HG03066 (cell line): ENCODE data around the gene ZFP91.

ENCODE experiments used
- ATAC-seq: cut with Tn5 transposase; IDR thresholded peaks from one replicate; pipeline ENCODE4 v1.9.1; 2021; ENCODE audit warnings: low read depth; ENCODE audit not compliant: unreplicated experiment

Gene ZFP91

DNA sequence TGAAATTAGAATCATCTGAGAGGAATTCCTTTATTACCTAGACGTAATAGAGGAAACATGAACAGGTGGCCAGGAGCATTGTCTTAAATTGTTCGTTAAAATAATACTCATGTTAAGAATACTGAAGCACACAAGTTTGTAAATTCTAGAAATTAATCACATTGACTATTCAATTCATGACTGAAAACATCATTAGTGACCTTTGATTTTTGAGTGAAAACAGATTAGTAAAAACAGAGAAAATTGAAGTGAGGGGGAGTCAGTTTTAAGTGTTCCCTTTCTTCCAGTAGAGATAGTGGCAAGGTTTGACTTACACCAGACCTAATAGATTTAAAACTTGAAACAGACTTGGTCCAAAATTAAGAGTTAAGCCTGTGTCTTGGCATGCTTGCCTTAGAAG lies 1.4 kb downstream of the ZFP91 start:
- no peak for ATAC-seq

DNA sequence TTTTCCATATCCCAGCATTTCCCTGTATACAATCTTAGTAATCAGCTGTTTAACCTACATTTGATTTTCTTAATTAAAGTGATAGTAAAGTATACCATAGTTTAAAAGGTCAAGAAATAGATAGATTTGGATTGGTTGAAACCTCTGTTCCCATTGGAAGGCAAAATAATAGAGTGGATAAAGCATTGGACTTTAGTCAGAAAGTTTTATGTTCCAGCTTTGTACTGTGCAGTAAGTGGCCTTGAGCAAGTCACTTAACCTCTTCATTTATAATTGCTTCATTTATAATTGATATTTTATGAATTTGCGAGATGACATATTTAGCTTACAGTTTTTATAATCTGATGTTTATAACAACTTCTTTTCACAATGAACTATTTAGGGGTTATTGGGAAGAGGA lies 3.6 kb downstream of the ZFP91 start:
- ATAC-seq: no peak

DNA sequence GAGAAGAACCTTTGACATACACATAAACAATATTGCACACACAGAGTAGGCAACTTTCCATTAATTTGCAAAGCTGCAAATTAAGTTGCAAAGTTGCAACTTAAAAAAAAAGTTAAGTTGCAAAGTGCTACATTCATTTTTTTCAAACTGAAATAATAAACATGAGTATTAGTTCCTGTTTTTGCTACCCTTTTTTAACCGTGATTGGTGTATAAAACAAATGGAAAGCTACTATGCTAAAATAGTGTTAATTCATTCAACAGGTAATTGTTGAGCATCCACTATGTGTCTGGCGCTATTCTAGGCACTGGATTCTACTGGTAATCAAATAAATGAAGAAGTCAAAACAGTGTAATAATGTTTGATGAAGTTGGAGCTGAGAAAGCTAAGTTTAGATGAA lies 8.1 kb downstream of the ZFP91 start:
- no peak for ATAC-seq

DNA sequence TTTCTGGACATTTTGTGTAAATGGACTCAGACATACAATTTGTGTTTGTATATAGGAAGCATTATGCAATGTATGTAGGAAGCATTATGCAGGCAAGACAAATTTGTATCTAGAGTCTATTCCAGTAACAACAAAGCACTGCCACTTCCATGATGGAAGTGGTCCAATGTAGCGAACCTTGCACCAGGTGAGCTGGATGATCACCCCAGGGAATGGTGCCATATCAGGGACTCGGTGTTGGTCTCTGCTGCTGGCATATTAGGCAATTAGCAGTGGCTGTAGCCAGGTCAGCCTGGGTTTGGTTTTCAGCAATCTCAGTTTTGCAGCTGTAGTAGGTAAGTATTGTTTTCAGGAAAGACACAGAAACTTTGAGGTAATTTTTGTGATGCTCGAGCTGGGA lies 12.8 kb downstream of the ZFP91 start:
- ATAC-seq: no peak

DNA sequence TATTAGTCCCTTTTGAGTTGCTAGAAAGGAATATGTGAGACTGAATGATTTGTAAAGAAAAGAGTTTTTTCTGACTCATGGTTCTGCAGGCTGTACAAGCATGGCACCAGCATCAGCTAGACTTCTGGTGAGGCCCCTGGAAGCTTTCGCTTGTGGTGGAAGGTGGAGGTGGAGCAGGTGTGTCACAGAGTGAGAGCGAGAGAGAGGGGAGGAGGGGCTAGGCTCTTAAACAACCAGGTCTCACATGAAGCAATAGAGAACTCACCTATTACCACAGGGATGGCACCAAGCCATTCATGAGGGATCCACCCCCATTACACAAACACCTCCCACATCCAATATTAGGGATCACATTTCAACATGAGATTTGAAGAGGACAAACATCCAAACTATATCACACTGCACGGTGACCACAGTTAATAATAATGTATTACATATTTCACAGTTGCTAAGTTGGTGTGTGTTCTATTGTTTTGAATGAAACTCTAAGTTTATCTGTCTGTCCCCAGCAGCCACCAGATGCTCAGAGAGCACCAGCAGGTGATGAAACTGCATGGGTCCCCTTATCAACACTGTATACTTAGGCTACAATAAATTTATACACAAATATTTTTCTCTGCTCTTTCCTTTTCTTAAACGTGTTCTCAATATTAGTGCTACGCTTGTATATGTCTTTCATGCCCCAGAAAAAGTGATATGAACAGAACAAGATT lies 14.1 kb downstream of the ZFP91 start:
- ATAC-seq: no peak

DNA sequence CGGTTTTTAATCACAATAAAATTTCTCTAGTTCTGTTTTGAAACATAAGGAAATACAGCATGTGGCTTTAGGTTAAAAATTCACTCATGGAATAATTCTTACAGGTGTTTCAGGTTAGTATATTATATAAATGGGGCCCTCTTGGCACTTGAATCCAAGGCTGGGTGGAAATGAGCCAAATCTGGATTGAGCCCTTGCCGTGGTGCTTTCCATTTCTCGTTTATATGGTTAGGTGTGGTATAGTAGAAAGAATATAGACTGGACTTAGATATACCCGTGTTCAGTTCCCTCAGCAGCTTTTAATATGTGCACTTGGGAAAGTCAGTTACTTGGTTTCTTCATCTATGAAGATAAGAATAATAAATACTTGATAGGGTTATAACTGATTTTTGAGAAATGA lies 16.0 kb downstream of the ZFP91 start:
- no peak for ATAC-seq

DNA sequence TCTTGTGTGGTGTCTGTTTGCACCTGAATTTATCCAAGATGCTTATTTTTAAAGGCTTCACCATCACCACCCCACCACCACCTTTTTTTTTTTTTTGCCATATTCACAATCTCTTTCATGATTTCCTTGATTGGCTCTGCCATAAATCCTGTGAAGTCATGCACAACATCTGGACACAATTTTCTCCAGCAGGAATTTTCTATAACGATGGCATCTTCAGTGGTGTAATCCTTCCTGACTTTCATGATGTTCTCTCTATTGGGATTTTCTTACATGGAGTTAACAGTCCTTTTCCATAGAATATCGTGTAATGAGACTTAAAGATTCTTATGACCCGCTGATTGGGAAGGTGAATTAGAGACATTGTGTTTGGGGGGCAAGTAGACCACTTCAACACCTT lies 17.8 kb downstream of the ZFP91 start:
- no peak for ATAC-seq

DNA sequence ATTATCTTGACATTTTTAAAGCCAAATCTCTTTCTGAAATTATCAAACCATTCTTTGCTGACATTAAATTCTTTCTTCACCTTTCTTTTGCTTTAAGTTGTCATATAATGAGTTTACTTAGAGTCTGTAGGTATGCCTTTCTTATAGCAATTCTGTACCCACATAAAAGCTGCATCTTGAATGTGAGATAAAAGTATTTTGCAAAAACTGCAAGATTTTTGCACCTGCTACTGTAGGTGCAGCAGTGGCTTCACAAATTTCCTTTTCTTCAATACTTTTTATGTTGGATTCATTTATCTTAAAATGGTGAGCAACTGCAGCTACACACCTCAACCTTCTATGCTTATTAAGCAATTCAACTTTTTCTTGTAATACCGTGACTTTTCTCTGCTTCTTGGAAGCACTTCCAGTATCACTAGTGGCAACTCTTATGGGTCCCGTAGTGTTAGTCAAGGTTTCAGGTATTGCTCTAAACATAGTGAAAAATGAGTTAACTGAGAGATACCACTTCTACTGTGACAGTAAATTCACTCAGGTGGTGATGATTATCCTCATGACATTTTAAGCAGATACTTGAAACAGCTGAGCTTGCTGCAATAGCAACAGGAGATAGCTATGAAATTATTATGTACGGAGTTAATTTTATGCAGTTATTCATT lies 18.8 kb downstream of the ZFP91 start:
- ATAC-seq: no peak

DNA sequence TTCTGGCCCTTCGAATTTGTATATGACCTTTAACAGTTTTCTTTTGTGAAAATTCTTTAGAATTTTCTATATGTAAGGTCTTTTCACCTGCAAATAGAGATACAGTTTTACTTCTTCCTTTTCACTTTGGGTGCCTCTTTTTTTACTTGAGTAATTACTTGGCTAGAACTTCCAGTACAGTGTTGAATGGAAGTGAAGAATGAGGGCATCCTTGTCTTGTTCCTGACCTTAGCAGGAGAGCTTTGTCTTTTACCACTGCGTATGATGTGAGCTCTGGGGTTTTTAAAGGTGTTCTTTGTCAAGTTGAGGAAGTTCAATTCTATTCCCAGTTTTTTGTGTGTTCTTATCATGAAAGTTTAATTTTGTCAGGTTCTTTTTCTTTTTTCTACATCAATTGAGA lies 21.6 kb downstream of the ZFP91 start:
- no peak for ATAC-seq

DNA sequence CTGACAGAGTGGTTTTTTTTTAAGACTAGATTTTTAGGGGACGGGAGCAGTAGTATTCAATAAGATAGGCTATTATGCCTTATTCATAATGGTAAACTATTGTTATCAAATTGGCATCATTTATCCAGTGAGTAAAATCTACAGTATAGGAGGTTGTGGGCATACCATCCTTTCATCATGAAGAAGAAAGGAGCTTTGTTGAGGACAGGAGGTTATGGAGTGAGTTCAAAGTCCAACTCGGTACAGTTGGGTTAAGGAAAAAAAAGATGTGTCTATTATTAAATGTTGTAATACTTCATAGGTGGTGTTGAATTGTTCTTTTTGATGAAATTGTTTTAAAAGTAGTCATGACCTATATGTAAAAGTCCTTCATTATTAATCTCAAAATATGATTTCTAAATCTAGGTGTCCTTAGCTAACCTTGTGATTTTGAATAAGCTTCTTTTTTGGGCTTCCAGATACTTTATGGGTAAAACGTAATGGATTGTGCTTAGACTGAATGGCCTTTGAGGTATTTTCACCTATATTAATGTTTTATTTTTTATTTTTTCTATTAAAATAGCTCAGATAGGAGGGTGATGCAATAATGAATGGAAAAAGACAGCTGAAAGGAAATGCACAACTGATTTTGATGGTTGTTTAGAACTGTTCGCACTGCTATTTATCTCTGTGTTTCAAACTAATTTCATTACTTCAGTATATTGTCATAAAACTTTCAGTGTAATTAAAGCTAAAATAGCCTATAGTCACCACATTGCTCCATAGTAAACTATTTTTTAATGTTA lies 28.3 kb downstream of the ZFP91 start:
- no peak for ATAC-seq

DNA sequence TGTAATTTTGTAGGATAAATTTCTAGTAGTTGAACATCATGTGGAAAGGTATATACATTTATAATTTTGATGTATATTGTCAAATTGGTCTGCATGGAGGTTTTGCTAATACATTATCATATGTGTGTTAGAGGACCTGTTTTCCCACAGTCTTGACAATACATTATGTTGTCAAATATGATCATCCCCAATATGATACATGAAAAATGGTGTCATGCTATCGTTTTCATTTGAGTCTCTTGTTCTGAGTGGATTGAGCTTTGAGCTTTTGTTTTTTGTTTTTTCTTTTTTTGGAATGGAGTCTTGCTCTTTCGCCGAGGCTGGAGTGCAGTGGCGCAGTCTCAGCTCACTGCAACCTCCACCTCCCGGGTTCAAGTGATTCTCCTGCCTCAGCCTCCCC lies 29.5 kb downstream of the ZFP91 start:
- ATAC-seq: no peak

DNA sequence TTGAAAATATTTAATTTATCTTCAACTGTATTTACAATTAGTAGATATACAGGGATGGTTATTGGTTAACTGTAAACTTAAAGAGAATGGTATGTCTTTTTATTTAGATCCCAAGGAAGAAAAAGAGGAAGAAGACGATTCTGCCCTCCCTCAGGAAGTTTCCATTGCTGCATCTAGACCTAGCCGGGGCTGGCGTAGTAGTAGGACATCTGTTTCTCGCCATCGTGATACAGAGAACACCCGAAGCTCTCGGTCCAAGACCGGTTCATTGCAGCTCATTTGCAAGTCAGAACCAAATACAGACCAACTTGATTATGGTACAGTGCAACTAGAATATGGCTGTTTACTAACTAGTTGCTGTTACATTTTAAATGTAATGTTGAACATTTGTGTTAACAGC lies 30.9 kb downstream of the ZFP91 start:
- ATAC-seq: peak; percentile 47

DNA sequence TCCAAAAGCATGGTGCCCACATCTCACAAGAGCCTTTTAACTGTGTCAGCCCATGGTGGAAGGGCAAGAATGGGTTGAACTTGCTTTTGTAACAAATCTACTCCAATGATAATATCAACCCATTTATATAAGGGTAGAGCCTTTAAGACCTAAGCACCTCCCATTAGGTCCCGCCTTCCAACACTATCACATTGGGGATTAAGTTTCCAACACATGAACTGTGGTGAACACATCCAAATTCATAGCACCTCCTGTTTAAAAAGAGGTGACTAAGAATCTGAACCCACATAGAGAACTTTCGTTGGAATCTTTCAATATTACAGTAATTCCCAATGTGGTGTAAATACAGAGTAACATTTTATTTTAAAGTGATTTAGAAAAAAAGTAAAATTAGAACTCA lies 34.4 kb downstream of the ZFP91 start:
- ATAC-seq: no peak

DNA sequence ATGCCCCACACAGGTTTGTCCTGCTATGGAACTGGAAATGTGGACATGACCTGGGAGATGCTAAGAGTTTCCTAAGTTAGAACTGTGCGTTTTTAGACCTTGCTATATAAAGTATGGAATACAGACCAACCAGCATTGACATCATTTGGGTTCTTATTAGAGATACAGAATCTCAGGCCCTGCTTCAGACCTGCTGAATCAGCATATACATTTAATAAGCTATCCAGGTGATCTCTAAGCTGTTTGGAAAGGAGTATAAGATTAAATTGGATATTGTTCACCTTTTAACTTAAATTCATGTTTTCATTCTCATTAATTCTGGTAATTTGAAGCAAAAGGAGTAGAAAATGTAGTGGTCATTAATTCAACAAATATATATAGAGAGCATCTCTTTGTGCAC lies 36.7 kb downstream of the ZFP91 start:
- ATAC-seq: no peak

DNA sequence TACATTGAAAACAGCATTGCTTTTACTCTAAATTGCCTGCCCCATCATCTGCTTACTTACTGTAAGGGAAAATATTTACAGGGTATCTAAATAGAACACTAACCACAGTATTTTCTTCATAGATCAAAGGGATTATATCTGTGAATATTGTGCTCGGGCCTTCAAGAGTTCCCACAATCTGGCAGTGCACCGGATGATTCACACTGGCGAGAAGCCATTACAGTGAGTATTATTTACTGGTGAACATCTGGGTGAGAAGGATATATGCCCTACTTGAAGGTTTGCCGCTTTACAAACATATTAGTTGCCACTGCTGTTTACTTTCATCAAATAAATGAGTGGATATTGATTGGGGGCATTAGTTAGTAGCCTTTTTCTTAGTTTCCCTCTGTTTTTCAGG lies 37.7 kb downstream of the ZFP91 start:
- ATAC-seq: no peak

DNA sequence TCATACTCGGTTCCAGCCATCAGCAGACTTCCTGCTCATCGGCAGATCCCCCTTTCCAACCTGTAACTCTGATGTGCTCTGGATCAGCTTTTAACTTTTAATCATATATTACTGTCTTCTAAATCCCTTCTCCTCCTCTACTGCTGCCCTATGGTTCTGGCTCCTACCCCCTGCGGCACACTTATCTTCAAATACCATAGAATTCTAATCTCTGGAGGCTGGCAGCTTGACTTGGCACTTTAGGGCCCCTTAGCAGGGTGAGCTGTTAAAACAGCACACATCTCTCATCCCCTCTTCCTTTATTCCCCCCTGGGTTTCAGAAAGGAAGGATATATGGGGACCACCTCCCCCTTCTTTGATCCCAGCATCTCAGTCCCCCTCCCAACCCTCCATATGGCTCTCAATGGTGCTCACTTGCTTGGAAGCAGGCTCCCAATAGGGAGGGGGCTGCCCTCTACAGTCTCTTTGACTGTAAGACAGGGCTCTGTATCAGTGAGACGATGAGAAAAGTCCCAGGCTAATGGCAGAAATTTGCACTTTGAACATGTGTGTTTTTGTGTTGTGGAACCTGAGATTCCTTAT lies 39.2 kb downstream of the ZFP91 start:
- ATAC-seq: no peak

DNA sequence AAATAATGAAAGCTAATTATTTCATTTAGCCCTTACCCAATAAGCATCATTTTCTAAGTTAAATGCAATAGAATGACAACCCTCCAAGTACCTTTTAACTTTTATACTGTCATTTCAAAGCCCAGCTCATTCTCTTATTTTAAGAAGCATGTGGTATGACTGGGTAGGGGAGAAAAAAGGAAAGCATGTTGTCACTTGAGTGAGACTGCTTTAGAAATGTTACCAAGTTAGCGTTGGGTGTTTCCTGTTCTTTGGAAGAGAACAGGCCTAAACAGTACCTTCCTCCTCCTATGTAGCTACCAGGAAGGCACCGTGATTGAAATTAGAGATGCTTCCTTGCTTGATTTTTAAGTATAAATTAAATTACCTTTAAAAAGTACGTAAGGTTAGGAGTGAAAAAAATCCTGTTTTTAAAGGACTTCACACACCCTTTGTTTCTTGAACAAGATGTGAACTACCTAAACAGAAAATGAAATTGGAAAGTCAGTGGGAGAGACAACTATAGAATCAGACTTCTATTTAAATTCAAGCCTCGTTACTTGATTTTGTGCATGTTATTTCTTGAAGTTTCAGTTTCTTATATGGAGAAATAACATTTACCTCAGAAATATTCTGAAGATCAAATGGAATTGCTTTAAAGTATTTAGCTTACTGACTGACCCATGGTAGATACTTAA lies 42.9 kb downstream of the ZFP91 start:
- peak; percentile 59 for ATAC-seq

DNA sequence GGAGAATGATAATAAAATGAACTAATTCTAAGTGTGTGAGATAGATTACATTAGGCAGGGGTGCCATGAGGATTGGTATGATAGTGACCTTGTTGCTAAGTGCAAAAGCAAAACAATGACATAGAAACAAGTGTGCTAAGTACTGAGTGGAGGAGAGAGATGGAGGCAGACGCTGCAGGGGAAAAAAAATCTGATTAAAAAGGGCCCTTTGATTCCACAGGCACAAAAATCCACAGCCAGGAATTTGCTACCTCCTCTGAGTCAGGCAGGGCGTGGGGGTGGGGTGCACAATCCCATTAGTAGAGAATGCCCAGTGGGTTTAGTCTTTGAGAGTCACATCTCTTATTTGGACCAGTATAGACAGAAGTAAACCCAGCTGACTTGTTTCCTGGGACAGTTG lies 43.5 kb downstream of the ZFP91 start, which contains the start of gene CNTF:
Gene CNTF, plus strand, starts transcription at position 322 of the 400 bp plus-strand sequence. CDS start 88 bp downstream, outside the sequence.
- ATAC-seq: no peak

DNA sequence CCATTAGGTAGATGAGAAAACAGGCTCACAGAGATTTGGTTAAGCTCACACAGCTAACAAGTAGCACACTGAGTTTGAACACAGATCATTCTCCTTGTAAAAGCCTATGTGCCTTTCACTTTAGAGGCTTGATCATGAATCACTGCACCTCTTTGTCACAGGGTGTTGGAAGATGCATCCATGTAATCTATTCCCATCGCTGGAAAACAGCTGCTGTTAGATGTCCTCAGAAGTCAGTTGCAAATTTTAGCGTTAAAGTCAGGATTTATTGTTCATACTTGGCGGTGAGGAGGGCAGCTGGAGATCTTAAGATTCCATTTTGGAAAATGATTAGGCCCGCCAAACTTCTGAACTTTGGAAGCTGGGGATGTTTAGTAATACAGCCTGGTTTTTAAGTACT lies 46.2 kb downstream of the ZFP91 start:
- ATAC-seq: no peak

DNA sequence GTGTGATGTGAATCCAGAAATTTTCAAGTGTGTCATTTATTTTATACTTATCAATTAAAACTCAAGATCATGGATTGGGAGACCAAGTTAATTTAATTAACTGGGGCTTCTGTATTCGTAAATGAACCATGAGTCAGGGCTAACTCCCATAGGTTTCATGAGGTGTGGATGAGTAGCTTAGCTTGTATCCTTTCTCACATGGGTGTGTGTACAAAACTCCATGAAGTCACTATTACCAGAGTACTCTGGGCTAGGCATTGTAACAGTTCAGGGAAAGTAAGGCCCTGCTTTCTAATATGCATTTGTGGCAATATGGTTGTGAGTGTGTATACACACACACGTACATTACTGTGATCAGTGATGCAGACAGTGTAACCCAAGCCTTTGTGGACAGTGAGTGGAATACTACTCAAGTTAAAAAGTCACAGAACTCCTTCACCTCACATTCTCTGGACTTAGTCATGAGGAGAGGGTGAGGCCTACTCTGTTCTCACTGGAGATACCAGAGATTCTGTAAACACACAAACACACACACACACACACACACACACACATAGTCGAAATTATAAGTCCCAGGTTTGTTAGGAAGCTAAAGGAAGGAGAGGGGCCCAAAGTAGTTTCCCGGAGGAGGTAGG lies 47.1 kb downstream of the ZFP91 start:
- no peak for ATAC-seq
